C4-2B (cell line): ENCODE data around the gene TSPAN4.

Experiments
- CTCF ChIP-seq: fragments of 450-650 bp; conservative IDR thresholded peaks from 2 replicates; pipeline ENCODE4 v1.5.1; 2017; ENCODE audit warnings: mild to moderate bottlenecking
- ZFX ChIP-seq: fragments of 450-650 bp; IDR thresholded peaks from 2 replicates; pipeline ENCODE4 v1.6.1; 2017

DNA sequence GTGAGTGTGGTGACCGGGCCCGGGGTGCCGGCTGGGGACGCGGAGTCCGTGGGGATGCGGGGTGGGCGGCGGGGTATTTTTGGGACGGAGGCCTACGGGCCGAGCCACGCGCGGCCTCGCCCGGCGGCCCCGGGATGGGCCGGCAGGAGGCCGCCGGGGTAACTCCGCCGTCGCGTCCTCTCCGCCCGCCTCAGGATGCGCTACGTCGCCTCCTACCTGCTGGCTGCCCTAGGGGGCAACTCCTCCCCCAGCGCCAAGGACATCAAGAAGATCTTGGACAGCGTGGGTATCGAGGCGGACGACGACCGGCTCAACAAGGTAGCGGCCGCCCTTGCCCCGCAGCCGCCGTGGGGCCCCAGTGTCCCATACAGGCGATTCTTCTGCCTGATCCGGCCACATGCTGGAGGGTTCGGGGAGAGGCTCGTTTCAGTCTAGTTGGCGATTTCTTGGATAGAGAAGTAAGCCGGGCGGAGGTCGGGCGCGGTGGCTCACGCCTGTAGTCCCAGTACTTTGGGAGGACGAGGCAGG, 32.5 kb upstream of the TSPAN4 start:
- no peak for TF ChIP-seq CTCF
- peak; percentile 49; the same call in 1 of the 2 replicates for TF ChIP-seq ZFX
